T1000 (cell line): ENCODE results near the gene TBCD.

ENCODE experiments used
- DNase-seq: peaks from one replicate; lab custom pipeline; 2025; ENCODE audit warnings: mixed read lengths; lab: John Stamatoyannopoulos, UW

The TBCD gene

GRCh38 chr17:82791532-82791931 is 39.7 kb downstream of the TBCD start:
- DNase-seq: peak; percentile 56

- DNase-seq: no peak
Observed at GRCh38 chr17:82793974-82794630, 42.2 kb downstream of the TBCD start.

GRCh38 chr17:82794781-82795482 is 43.1 kb downstream of the TBCD start:
- DNase-seq: no peak

- DNase-seq: no peak
Observed at GRCh38 chr17:82795615-82796014, 43.8 kb downstream of the TBCD start.

- DNase-seq: no peak
Observed at GRCh38 chr17:82797061-82797460, 45.2 kb downstream of the TBCD start.

- DNase-seq: no peak
Observed at GRCh38 chr17:82798752-82799151, 46.9 kb downstream of the TBCD start.

- DNase-seq: no peak
Observed at GRCh38 chr17:82799591-82799990, 47.7 kb downstream of the TBCD start.

- no peak for DNase-seq
Observed at GRCh38 chr17:82800885-82801284, 49.0 kb downstream of the TBCD start.

- DNase-seq: no peak
Observed at GRCh38 chr17:82801377-82801970, 49.6 kb downstream of the TBCD start.

GRCh38 chr17:82802075-82802780 is 50.4 kb downstream of the TBCD start:
- no peak for DNase-seq

- no peak for DNase-seq
Observed at GRCh38 chr17:82803185-82803584, 51.3 kb downstream of the TBCD start.

GRCh38 chr17:82803606-82804005 is 51.7 kb downstream of the TBCD start:
- no peak for DNase-seq

GRCh38 chr17:82804442-82805191 is 52.8 kb downstream of the TBCD start:
- no peak for DNase-seq

GRCh38 chr17:82805254-82805653 is 53.4 kb downstream of the TBCD start:
- DNase-seq: no peak

GRCh38 chr17:82805823-82806222 is 54.0 kb downstream of the TBCD start:
- no peak for DNase-seq

- DNase-seq: no peak
Observed at GRCh38 chr17:82806645-82807044, 54.8 kb downstream of the TBCD start.

GRCh38 chr17:82807101-82807500 is 55.2 kb downstream of the TBCD start:
- DNase-seq: no peak

GRCh38 chr17:82807562-82807961 is 55.7 kb downstream of the TBCD start:
- no peak for DNase-seq

GRCh38 chr17:82808006-82808405 is 56.1 kb downstream of the TBCD start:
- DNase-seq: no peak

GRCh38 chr17:82808921-82809905 is 57.3 kb downstream of the TBCD start:
- no peak for DNase-seq
